Left kidney (tissue), 2 donors: ENCODE results near the gene TTC9B. TPM values are rescaled to one million over a fixed set of nuclear protein-coding genes. Genes with fewer than 3 reads are reported as not detected.
"Not testable (repeated sequence)": the region's sequence is repeated elsewhere in the genome, so short reads cannot be mapped to it uniquely, and the experiment has no call there.

Experiments used
- DNase-seq: peaks from one replicate; pipeline ENCODE4 v3.0.0-alpha.2; 2013
- polyA plus RNA-seq: library from polyadenylated mRNA; unstranded; fragments of 120-200 nt; gene quantifications from one replicate; pipeline ENCODE4 v1.2.1, GENCODE V29; 2013; ENCODE audit not compliant: insufficient read length

Gene TTC9B
- polyA plus RNA-seq, 1 donor, result 0.25 TPM

DNA sequence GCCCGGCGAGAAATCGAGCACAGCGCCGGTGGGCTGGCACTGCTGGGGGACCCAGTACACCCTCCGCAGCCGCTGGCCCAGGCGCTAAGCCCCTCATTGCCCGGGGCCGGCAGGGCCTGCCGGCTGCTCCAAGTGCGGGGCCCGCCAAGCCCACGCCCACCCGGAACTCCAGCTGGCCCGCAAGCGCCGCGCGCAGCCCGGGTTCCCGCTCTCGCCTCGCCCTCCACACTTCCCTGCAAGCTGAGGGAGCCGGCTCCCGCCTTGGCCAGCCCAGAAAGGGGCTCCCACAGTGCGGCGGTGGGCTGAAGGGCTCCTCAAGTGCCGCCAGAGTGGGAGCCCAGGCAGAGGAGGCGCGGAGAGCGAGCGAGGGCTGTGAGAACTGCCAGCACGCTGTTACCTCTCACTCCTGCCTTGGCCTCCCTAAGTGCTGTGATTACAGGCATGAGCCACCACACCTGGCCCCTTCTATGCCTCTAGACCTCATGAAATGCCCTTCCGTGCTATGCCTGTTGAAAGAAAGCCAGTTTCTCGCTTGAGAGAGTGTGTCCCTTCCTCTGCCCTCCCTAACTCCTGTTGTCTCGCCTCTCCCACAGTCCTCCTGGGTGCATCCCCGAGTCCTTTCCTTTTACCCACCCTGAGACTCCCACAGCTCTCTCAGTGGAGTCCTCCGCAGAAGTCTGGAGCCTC, 47.7 kb downstream of the TTC9B start:
- DNase-seq, result not testable (repeated sequence)

- not testable (repeated sequence) for DNase-seq
Observed at GRCh38 chr19:40169482-40170302, 48.5 kb downstream of the TTC9B start.

Other genes with a start within 250 kb of the TTC9B start
- gene PSMC4, start 247.2 kb downstream of the TTC9B start, polyA plus RNA-seq, result 85.2 TPM
- 12.0 TPM for gene ZNF546, start 221.3 kb downstream of the TTC9B start, polyA plus RNA-seq
- 46.4 TPM for gene ZNF780B, start 162.2 kb downstream of the TTC9B start, polyA plus RNA-seq
- 20.6 TPM for gene ZNF780A, start 127.4 kb downstream of the TTC9B start, polyA plus RNA-seq
- gene MAP3K10, start 27.0 kb downstream of the TTC9B start, polyA plus RNA-seq, result 16.3 TPM
- gene CCNP, start 8.3 kb upstream of the TTC9B start, polyA plus RNA-seq, result 1.2 TPM
- gene AKT2, start 67.0 kb upstream of the TTC9B start, polyA plus RNA-seq, result 191 TPM
- 8.4 TPM for gene C19orf47, start 130.0 kb upstream of the TTC9B start, polyA plus RNA-seq
- 201 TPM for gene PLD3, start 130.3 kb upstream of the TTC9B start, polyA plus RNA-seq
- 0.20 TPM for gene HIPK4, start 171.8 kb upstream of the TTC9B start, polyA plus RNA-seq
- gene PRX, start 195.0 kb upstream of the TTC9B start, polyA plus RNA-seq, result 10.4 TPM
- gene SERTAD1, start 207.6 kb upstream of the TTC9B start, polyA plus RNA-seq, result 5.7 TPM
- 30.6 TPM for gene SERTAD3, start 226.0 kb upstream of the TTC9B start, polyA plus RNA-seq
- gene BLVRB, start 247.4 kb upstream of the TTC9B start, polyA plus RNA-seq, result 26.7 TPM
- gene SPTBN4, start 248.6 kb upstream of the TTC9B start, polyA plus RNA-seq, result 1.2 TPM